NCI-H1048 (cell line): ENCODE results near the gene PRKCE.

Experiments used
- DNase-seq: peaks from one replicate; lab custom pipeline; 2025; lab: John Stamatoyannopoulos, UW

Gene PRKCE

GRCh38 chr2:45728458-45728942 lies 77.0 kb downstream of the PRKCE start:
- DNase-seq = no peak

- no peak for DNase-seq
These were observed 78.5 kb downstream of the PRKCE start for GRCh38 chr2:45729753-45730512.

- no peak for DNase-seq
These were observed 79.7 kb downstream of the PRKCE start for GRCh38 chr2:45731141-45731540.

- DNase-seq = no peak
These were observed 81.0 kb downstream of the PRKCE start for GRCh38 chr2:45732436-45732835.

GRCh38 chr2:45732946-45733345 lies 81.5 kb downstream of the PRKCE start:
- DNase-seq = no peak

- DNase-seq = no peak
These were observed 82.9 kb downstream of the PRKCE start for GRCh38 chr2:45734336-45734735.

- no peak for DNase-seq
These were observed 83.5 kb downstream of the PRKCE start for GRCh38 chr2:45734952-45735351.

- DNase-seq = no peak
These were observed 85.6 kb downstream of the PRKCE start for GRCh38 chr2:45736757-45737704.

GRCh38 chr2:45739796-45740485 lies 88.5 kb downstream of the PRKCE start:
- no peak for DNase-seq

GRCh38 chr2:45741161-45741850 lies 89.8 kb downstream of the PRKCE start:
- DNase-seq = no peak

- DNase-seq = no peak
These were observed 92.3 kb downstream of the PRKCE start for GRCh38 chr2:45743531-45744396.

- DNase-seq = no peak
These were observed 93.8 kb downstream of the PRKCE start for GRCh38 chr2:45745231-45745630.

GRCh38 chr2:45746888-45747287 lies 95.4 kb downstream of the PRKCE start:
- no peak for DNase-seq

GRCh38 chr2:45747363-45747762 lies 95.9 kb downstream of the PRKCE start:
- DNase-seq = no peak

GRCh38 chr2:45748239-45748638 lies 96.8 kb downstream of the PRKCE start:
- DNase-seq = no peak

- DNase-seq = no peak
These were observed 98.5 kb downstream of the PRKCE start for GRCh38 chr2:45750001-45750400.

- DNase-seq = no peak
These were observed 99.0 kb downstream of the PRKCE start for GRCh38 chr2:45750484-45750883.

GRCh38 chr2:45753381-45753780 lies 101.9 kb downstream of the PRKCE start:
- no peak for DNase-seq

- DNase-seq = no peak
These were observed 102.9 kb downstream of the PRKCE start for GRCh38 chr2:45754131-45755010.
